GM19468 (cell line): Measurements from ENCODE around the gene CD19.
"Not testable (repeated sequence)": the region's sequence is repeated elsewhere in the genome, so short reads cannot be mapped to it uniquely, and the experiment has no call there.

Experiments
- ATAC-seq: cut with Tn5 transposase; IDR thresholded peaks from one replicate; pipeline ENCODE4 v1.9.1; 2021; ENCODE audit warnings: mild to moderate bottlenecking, moderate library complexity, moderate number of reproducible peaks; ENCODE audit not compliant: unreplicated experiment; ENCODE audit errors: extremely low read depth

CD19 gene

GRCh38 chr16:28977703-28978662 is 46.2 kb downstream of the CD19 start:
- ATAC-seq = no peak

GRCh38 chr16:28980330-28980729 is 48.6 kb downstream of the CD19 start:
- ATAC-seq = not testable (repeated sequence)

- ATAC-seq = no peak
Measured at GRCh38 chr16:28980929-28981328, 49.2 kb downstream of the CD19 start.

- ATAC-seq = no peak
Measured at GRCh38 chr16:28981517-28981916, 49.7 kb downstream of the CD19 start.

- no peak for ATAC-seq
Measured at GRCh38 chr16:28982418-28982817, 50.6 kb downstream of the CD19 start.

- ATAC-seq = no peak
Measured at GRCh38 chr16:28982949-28983348, 51.2 kb downstream of the CD19 start.

- no peak for ATAC-seq
Measured at GRCh38 chr16:28983644-28984043, 51.9 kb downstream of the CD19 start.

- ATAC-seq = no peak
Measured at GRCh38 chr16:28984091-28984490, 52.3 kb downstream of the CD19 start.

- ATAC-seq = no peak
Measured at GRCh38 chr16:28984619-28985135, 52.9 kb downstream of the CD19 start, which contains the start of gene LAT. Gene LAT (plus strand): TSS chr16:28985052. CDS start chr16:28985418, 366 bp downstream.

- ATAC-seq = no peak
Measured at GRCh38 chr16:28985211-28986041, 53.7 kb downstream of the CD19 start.

- no peak for ATAC-seq
Measured at GRCh38 chr16:28986046-28986445, 54.3 kb downstream of the CD19 start.

GRCh38 chr16:28986492-28986891 is 54.7 kb downstream of the CD19 start:
- no peak for ATAC-seq

GRCh38 chr16:28987170-28987853 is 55.5 kb downstream of the CD19 start:
- no peak for ATAC-seq
